H9 (cell line): ENCODE data around the gene CAV3. TPM values are rescaled to one million over a fixed set of nuclear protein-coding genes. Genes with fewer than 3 reads are reported as not detected.

Experiments
- DNase-seq: peaks from one replicate; pipeline ENCODE4 v3.0.0-alpha.2; 2017
- H2AFZ ChIP-seq: one replicate; pipeline ENCODE4 v1.6.1; 2013; ENCODE audit warnings: mild to moderate bottlenecking, low read length, control low read depth, moderate library complexity
- H2AK5ac ChIP-seq: 2 replicates; pipeline ENCODE4 v1.6.1; 2013; ENCODE audit warnings: low read length, control low read depth, mixed read lengths; ENCODE audit not compliant: insufficient read length
- H2BK120ac ChIP-seq: one replicate; pipeline ENCODE4 v1.6.1; 2013; ENCODE audit warnings: low read depth, mild to moderate bottlenecking, low read length, control low read depth, inconsistent platforms; ENCODE audit not compliant: poor library complexity, severe bottlenecking
- H2BK12ac ChIP-seq: 2 replicates; pipeline ENCODE4 v1.6.1; 2013; ENCODE audit warnings: low read length, control low read depth, mixed read lengths, low read depth; ENCODE audit not compliant: insufficient read length
- H2BK15ac ChIP-seq: 2 replicates; pipeline ENCODE4 v1.6.1; 2013; ENCODE audit warnings: low read depth, low read length, control low read depth
- H2BK20ac ChIP-seq: one replicate; pipeline ENCODE4 v1.6.1; 2013; ENCODE audit warnings: low read depth, mild to moderate bottlenecking, low read length, control low read depth, inconsistent platforms; ENCODE audit not compliant: poor library complexity, severe bottlenecking
- H2BK5ac ChIP-seq: 2 replicates; pipeline ENCODE4 v1.6.1; 2013; ENCODE audit warnings: low read length, control low read depth, mixed read lengths; ENCODE audit not compliant: insufficient read length
- H3K14ac ChIP-seq: 2 replicates; pipeline ENCODE4 v1.6.1; 2013; ENCODE audit warnings: low read length, control low read depth; ENCODE audit not compliant: insufficient read depth
- H3K18ac ChIP-seq: 2 replicates; pipeline ENCODE4 v1.6.1; 2013; ENCODE audit warnings: low read depth, mild to moderate bottlenecking, mixed read lengths, low read length, control low read depth; ENCODE audit not compliant: insufficient read length
- H3K23ac ChIP-seq: 2 replicates; pipeline ENCODE4 v1.6.1; 2013; ENCODE audit warnings: low read length, control low read depth, mixed read lengths, low read depth; ENCODE audit not compliant: insufficient read length
- H3K23me2 ChIP-seq: 2 replicates; pipeline ENCODE4 v1.6.1; 2013; ENCODE audit warnings: low read depth, mild to moderate bottlenecking, mixed read lengths, low read length, control low read depth; ENCODE audit not compliant: insufficient read length, poor library complexity, severe bottlenecking
- H3K27ac ChIP-seq: 2 replicates; pipeline ENCODE4 v1.5.1; 2013; ENCODE audit warnings: low read length, control low read depth, mixed read lengths, low read depth; ENCODE audit not compliant: insufficient read length
- H3K27me3 ChIP-seq: 2 replicates; pipeline ENCODE4 v1.6.1; 2013; ENCODE audit warnings: low read length, control low read depth, inconsistent platforms; ENCODE audit not compliant: insufficient read depth
- H3K4ac ChIP-seq: 2 replicates; pipeline ENCODE4 v1.6.1; 2013; ENCODE audit warnings: low read depth, mild to moderate bottlenecking, control low read depth, inconsistent platforms, low read length, moderate library complexity
- H3K4me1 ChIP-seq: 2 replicates; pipeline ENCODE4 v1.6.1; 2013; ENCODE audit warnings: low read length, control low read depth, inconsistent platforms; ENCODE audit not compliant: insufficient read depth
- H3K4me2 ChIP-seq: 2 replicates; pipeline ENCODE4 v1.6.1; 2013; ENCODE audit warnings: low read length, control low read depth, mixed read lengths; ENCODE audit not compliant: insufficient read length, insufficient read depth
- H3K56ac ChIP-seq: 2 replicates; pipeline ENCODE4 v1.6.1; 2013; ENCODE audit warnings: low read depth, mild to moderate bottlenecking, mixed read lengths, low read length, control low read depth; ENCODE audit not compliant: insufficient read length
- H3K79me1 ChIP-seq: 2 replicates; pipeline ENCODE4 v1.6.1; 2013; ENCODE audit warnings: low read depth, mild to moderate bottlenecking, moderate library complexity, low read length, control low read depth, inconsistent platforms; ENCODE audit not compliant: insufficient read depth, poor library complexity, severe bottlenecking
- H3K79me2 ChIP-seq: 2 replicates; pipeline ENCODE4 v1.6.1; 2013; ENCODE audit warnings: low read length, control low read depth, inconsistent platforms; ENCODE audit not compliant: insufficient read depth
- H3K9ac ChIP-seq: 2 replicates; pipeline ENCODE4 v1.6.1; 2013; ENCODE audit warnings: low read length, control low read depth, mixed read lengths; ENCODE audit not compliant: insufficient read length; ENCODE audit errors: extremely low read depth
- H3K9me3 ChIP-seq: one replicate; pipeline ENCODE4 v1.6.1; 2013; ENCODE audit warnings: low read depth, low read length, inconsistent platforms; ENCODE audit not compliant: control insufficient read depth
- H3T11ph ChIP-seq: one replicate; pipeline ENCODE4 v1.6.1; 2013; ENCODE audit warnings: mild to moderate bottlenecking, low read length, control low read depth, inconsistent platforms
- H4K20me1 ChIP-seq: one replicate; pipeline ENCODE4 v1.6.1; 2013; ENCODE audit not compliant: control insufficient read depth, insufficient read length, insufficient read depth
- H4K5ac ChIP-seq: 2 replicates; pipeline ENCODE4 v1.6.1; 2013; ENCODE audit warnings: low read depth, mild to moderate bottlenecking, mixed read lengths, low read length, control low read depth; ENCODE audit not compliant: insufficient read length
- H4K8ac ChIP-seq: replicated peaks from 2 replicates; pipeline ENCODE4 v1.6.1; 2013; ENCODE audit warnings: low read length, control low read depth, mixed read lengths, low read depth; ENCODE audit not compliant: insufficient read length
- H4K91ac ChIP-seq: 2 replicates; pipeline ENCODE4 v1.6.1; 2013; ENCODE audit warnings: low read depth, mild to moderate bottlenecking, moderate library complexity, mixed read lengths, low read length, control low read depth; ENCODE audit not compliant: insufficient read length
- H3K27ac Mint-ChIP-seq, 3 experiments: 2 replicates in 2 of 3; 3 replicates in 1 of 3; pipeline ENCODE4 v1.8.0; 2020 to 2021; ENCODE audit warnings: mixed read lengths in 3 of 3, mild to moderate bottlenecking in 1 of 3, moderate library complexity in 1 of 3
- H3K27me3 Mint-ChIP-seq: 2 replicates; pipeline ENCODE4 v1.8.0; 2021; ENCODE audit warnings: low read depth, mild to moderate bottlenecking, moderate library complexity, mixed read lengths
- H3K36me3 Mint-ChIP-seq, 3 experiments: 2 replicates in 2 of 3; 3 replicates in 1 of 3; pipeline ENCODE4 v1.8.0; 2020 to 2021; ENCODE audit warnings: low read depth in 3 of 3, mixed read lengths in 3 of 3; ENCODE audit not compliant: insufficient read depth in 1 of 3
- H3K4me1 Mint-ChIP-seq, 2 experiments: 2 replicates each; pipeline ENCODE4 v1.8.0; 2020; ENCODE audit warnings: mixed read lengths in 2 of 2
- H3K4me3 Mint-ChIP-seq, 2 experiments: 2 replicates in 1 of 2; 3 replicates in 1 of 2; pipeline ENCODE4 v1.8.0; 2020 to 2021; ENCODE audit warnings: mild to moderate bottlenecking in 2 of 2, mixed read lengths in 2 of 2, moderate library complexity in 1 of 2
- H3K9me3 Mint-ChIP-seq, 2 experiments: 2 replicates in 1 of 2; 3 replicates in 1 of 2; pipeline ENCODE4 v1.8.0; 2020; ENCODE audit warnings: mild to moderate bottlenecking in 2 of 2, mixed read lengths in 2 of 2, moderate library complexity in 1 of 2
- WGBS: extraction: QIAGEN DNeasy Blood & Tissue Kit; methylation state at CpG from one replicate; pipeline ENCODE4 v1.1.7; 2013; ENCODE audit warnings: missing lambda C conversion rate, low lambda C conversion rate, mixed read lengths; ENCODE audit not compliant: insufficient read length; ENCODE audit errors: extremely low coverage; 5-methylcytosine and 5-hydroxymethylcytosine counted together
- total RNA-seq: library from RNA; stranded (reverse); gene quantifications from 2 replicates; pipeline ENCODE4 v1.2.1, GENCODE V29; 2021
- TF ChIP-seq, protein P1 (sequence below): fragments of 200-600 bp; sonication (generic); conservative IDR thresholded peaks from 3 replicates; pipeline ENCODE4 v1.8.0; 2021; ENCODE audit warnings: antibody characterized with exemption, mild to moderate bottlenecking

Gene CAV3
- total RNA-seq, 1 experiment from 2014 or later: not detected

DNA sequence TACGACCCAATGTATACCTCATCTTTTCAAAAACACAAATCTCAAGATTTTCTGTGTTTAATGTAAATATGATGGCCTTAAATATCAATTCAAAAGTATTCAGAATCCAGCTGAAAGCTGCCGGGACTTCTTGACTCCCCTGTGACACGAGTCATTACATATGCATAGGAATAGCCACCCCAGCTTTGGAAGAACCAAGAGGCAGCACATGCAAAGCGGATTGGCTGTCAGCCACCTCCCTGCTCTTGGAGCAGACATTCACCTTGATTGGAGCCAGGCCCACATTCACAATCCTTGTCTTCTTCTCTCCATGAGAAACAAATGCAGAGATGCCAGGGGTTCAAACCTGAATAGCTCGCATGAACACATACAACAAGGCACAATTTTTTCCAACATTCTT, 10.8 kb upstream of the CAV3 start:
- Mint-ChIP-seq H3K4me3 (no peak overlapping the region), H3K4me1 (peaks cover 16 to 17% of the 10 kb centered on the region in 2 experiments), H3K36me3 (no peaks in the 10 kb centered on the region), H3K27ac (no peak overlapping the region), H3K9me3 (peaks cover 3 to 4% of the 10 kb centered on the region in 2 experiments; a peak in 4 of 5 replicates), H3K27me3 (peaks cover 78% of the 10 kb centered on the region)
- H3K79me2 ChIP-seq: no peaks in the 10 kb centered on the region
- no peak overlapping the region for H4K5ac ChIP-seq
- H3K23ac ChIP-seq: no peak overlapping the region
- H3K27me3 ChIP-seq: no peaks in the 10 kb centered on the region
- H3K4me1 ChIP-seq: no peaks in the 10 kb centered on the region; the same call in 1 of the 2 replicates
- WGBS: no CpG with 5 or more reads among the region's 5 CpGs
- no peak overlapping the region for H3K27ac ChIP-seq
- H2BK12ac ChIP-seq: no peak overlapping the region
- H2AFZ ChIP-seq: no peak overlapping the region
- no peak for DNase-seq
- no peak overlapping the region for H2BK120ac ChIP-seq
- H3K56ac ChIP-seq: no peak overlapping the region
- TF ChIP-seq, protein P1, sequence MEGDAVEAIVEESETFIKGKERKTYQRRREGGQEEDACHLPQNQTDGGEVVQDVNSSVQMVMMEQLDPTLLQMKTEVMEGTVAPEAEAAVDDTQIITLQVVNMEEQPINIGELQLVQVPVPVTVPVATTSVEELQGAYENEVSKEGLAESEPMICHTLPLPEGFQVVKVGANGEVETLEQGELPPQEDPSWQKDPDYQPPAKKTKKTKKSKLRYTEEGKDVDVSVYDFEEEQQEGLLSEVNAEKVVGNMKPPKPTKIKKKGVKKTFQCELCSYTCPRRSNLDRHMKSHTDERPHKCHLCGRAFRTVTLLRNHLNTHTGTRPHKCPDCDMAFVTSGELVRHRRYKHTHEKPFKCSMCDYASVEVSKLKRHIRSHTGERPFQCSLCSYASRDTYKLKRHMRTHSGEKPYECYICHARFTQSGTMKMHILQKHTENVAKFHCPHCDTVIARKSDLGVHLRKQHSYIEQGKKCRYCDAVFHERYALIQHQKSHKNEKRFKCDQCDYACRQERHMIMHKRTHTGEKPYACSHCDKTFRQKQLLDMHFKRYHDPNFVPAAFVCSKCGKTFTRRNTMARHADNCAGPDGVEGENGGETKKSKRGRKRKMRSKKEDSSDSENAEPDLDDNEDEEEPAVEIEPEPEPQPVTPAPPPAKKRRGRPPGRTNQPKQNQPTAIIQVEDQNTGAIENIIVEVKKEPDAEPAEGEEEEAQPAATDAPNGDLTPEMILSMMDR: no peak
- no peaks in the 10 kb centered on the region for H3K23me2 ChIP-seq
- no peak overlapping the region for H3K18ac ChIP-seq
- H3K9me3 ChIP-seq: no peaks in the 10 kb centered on the region
- no peak overlapping the region for H2AK5ac ChIP-seq
- no peaks in the 10 kb centered on the region for H3K79me1 ChIP-seq
- no peak overlapping the region for H3K4ac ChIP-seq
- no peak overlapping the region for H2BK5ac ChIP-seq
- H3K9ac ChIP-seq: no peak overlapping the region
- H4K20me1 ChIP-seq: no peaks in the 10 kb centered on the region
- H2BK15ac ChIP-seq: no peak overlapping the region
- H4K91ac ChIP-seq: no peak overlapping the region
- no peak overlapping the region for H3K4me2 ChIP-seq
- no peak overlapping the region for H3K14ac ChIP-seq
- no peak overlapping the region for H2BK20ac ChIP-seq
- no peak overlapping the region for H3T11ph ChIP-seq
- H4K8ac ChIP-seq: no peak overlapping the region
